ENCODE results near the gene MAB21L1. TPM values are rescaled to one million over a fixed set of nuclear protein-coding genes. Genes with fewer than 3 reads are reported as not detected.
A peak's percentile ranks its signal among the peaks of the same experiment; 100 is the strongest.

MAB21L1 gene
- not detected in 2 replicates for total RNA-seq

DNA sequence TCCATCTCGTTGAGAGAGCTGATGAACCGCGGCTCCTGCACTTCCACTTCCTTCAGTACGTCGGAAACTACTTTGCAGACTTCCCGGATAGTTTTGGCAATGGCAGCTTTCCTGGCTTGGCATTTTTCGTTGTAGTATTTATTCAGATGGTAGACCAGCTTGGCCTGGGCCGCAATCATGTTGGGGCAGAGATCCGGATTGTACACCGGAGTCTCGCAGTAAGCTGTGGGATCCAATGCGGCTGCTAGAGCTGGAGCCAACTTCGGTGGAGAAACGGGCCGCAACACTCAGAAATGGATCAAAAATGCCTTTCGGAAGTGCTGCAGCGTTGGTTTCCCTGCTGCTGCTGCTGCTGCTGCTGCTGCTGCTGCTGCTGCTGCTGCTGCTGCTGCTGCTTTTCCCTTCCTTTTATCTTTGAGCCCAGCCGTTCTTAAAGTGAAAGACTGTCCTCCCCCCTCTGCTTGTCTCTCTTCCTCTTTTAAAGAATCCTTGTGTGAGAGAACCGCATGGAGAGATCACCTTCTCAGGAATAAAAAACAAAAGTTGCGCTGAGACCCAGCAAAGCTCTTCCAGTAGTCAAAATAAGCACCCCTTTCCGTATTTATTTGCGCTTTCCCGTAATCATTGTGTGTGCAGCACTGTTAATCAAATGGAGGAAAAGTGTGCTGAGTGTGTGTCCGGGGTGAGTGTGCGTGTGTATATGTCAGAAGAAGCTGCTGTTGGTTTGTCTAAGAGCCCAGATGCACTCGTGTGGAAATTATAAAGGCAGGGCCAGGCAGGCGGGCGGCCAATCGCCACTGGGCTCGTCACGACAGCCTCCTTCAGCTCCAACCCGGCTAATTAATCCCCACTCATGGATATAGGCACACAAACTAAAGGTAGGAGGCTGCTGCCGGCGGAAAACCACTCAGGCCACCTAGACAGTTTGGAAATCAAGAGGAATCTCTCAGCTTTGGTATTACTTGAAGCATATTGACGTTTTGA, at the start of gene MAB21L1:
Gene MAB21L1 (minus strand): TSS at position 730 of the 984 bp plus-strand sequence. CDS start 551 bp downstream, at position 179.
- peak in 1 of 2 donors; percentile 4 for DNase-seq (ENCODE audit: low read depth in 2 of 2)

DNA sequence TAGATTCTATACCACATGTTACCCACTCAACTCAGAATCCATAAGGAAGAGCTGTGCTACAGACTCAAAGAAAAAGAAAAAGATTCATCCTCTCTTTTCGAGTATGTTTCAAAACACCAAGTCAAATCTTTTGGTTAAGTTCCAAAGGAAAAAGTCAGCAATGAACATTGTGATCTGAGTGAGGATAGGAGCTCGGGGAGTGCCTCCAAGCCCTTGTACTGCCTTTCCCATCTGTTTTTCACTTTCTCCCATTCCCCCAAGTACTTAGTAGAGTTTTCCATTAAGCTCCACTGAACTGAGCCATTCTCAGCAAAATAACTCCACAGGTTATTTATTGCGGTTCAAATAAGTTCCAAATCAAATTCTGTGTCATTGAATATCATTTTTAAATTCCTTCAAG, 47.7 kb upstream of the MAB21L1 start:
- DNase-seq (ENCODE audit: low read depth in 2 of 2), result no peak

DNA sequence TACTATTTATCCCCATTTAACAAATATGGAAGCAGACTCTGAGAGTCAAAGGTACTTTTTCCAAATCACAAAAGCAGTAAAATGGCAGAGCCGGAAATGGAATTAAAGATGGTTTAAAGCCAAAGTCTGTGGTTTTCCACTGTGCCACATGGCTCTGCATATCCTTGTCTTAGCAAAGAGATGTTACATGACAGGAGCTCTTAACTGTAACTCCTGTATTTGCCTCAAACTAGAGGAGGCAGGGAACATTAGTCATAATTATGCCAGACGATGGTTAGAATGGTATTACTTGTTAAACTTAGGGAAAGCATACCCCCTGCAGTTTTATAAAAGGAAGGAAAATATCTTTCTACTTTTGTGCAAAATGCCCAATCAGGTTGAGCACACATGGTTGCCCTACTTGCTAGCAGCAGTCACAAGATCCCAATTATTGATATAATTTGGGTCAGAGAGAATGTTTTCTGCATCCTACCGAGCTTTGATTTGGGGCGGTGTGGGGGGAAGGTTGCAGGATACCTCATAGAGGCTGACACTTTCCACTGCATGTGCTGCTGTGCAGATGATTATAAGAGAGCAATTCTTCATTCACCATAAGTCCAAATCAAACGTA, 42.0 kb upstream of the MAB21L1 start:
- no peak for DNase-seq (ENCODE audit: low read depth in 2 of 2)

DNA sequence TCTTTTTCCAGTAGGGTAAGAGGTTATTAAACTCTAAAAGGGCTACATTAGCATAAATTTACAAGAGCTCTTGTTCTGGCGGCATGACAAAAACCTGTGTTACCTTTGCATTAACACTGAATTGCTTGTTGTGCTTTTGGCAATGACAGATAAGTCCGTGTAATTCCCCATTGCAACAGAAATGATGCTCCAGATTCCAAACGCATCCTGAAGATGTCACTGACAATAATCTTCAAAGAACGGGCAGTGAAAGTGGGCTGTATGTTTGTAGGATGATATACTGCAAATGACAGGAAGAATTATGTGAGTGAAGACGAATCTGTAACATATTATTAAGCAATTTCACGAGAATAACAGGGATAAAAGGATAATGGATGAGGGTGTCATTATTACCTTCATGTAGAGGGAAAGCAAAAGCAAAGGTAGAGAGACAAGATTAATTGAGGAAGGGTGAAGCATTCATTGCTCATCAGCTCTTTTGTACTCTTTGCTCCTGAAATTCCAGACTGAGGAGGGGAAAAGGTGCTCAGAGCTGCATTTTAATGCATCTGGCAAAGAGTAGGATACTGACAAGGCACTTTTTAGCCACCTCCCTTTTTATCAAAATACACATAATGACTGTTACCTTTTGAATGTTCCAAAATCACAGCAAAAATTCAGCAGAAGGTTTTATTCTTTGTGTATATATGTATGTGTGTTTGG, 38.5 kb upstream of the MAB21L1 start:
- no peak for DNase-seq (ENCODE audit: low read depth in 2 of 2)

DNA sequence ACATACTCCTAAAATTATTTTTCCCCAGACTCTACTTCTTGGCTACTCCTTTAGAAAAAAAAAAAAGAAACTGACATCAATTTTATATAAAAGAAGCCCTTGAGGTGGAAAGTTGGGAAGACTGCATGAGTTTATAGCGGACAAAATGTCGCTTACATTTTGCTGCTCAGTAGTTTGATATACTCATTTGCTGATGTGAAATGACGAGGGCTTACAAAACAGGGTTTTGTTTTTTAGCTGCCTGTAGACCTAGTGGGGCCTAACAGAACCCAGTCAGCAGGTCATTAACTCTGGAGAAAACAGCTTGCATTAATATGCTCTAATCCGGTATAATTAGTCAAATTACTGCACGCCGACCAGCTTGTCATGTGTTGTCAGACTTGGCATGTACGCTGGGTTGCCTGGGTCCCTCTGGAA, 37.6 kb upstream of the MAB21L1 start:
- no peak for DNase-seq (ENCODE audit: low read depth in 2 of 2)

DNA sequence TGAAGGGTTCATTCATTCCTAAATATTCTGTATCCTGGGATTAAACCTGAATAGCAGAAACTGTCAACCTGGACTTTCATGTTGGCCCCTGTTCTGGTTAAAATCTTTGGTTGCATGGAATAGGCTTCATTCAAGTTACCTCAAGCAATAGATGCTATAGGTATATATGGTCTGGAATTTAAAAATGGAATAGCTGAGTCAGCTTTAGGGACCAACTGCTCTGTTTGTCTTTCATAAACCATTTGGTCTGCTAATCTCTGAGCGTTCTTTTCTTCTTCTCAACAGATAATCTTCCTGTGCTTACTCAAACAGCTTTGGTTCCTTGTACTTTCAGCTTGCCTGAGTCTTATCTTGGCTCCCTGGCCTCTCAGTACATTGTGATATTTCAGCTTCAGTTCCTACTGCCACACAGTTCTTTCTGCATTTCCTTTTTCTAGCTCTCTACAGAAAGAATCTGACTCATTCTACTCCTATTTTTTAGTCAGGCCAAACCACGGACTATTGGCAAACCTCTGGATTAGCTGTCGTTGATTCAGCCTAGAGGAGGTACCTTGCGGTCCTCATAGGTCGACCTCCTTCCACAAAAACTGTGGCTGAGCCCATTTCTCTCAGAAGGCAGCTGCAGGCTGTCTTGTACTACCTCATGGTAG, 35.9 kb upstream of the MAB21L1 start:
- no peak for DNase-seq (ENCODE audit: low read depth in 2 of 2)

DNA sequence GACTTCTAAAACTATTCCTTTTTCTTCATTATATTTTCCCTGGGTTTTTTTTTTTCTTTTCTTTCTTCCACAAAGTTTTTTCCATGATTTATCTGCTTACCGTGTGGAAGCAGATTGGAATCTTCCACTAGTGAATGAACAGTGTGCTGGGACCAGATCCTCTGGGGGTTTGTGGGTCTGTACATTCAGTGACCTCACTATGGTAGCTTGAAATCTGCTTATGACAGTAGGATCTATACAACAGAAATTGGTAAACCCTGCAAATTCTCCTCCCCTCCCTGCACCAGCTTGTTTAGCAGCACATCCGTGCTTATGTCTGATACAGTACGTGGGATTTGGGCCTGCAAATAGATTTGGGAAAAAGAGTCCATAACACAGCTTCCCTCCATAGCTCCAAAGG, 26.0 kb upstream of the MAB21L1 start:
- no peak for DNase-seq (ENCODE audit: low read depth in 2 of 2)

DNA sequence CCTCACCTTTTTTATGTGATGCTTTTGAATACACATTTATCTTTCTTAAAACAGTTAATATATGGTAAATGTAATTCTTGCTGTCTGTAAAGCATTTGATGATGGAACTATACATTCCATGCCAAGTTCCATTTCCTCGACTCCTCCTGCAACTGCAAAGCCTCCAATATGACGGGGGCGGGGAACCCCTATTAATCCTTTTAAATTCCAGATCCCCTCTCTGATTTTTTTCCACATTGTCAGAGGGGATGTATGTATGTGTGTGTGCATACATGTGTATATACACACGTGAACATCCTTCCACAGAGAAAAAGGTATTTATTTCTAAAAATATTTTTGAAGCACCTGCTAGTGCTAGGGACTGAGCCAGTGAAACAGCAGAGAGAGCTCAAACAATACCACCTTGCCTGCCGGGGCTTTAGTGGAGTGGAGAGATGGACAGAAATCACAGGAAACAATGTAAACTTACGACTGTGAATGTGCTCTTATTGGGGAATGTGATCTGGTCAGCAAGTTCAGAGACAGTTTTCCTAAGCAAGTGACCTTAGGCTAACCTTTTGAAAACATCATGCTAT, 25.3 kb upstream of the MAB21L1 start:
- DNase-seq (ENCODE audit: low read depth in 2 of 2), result no peak

DNA sequence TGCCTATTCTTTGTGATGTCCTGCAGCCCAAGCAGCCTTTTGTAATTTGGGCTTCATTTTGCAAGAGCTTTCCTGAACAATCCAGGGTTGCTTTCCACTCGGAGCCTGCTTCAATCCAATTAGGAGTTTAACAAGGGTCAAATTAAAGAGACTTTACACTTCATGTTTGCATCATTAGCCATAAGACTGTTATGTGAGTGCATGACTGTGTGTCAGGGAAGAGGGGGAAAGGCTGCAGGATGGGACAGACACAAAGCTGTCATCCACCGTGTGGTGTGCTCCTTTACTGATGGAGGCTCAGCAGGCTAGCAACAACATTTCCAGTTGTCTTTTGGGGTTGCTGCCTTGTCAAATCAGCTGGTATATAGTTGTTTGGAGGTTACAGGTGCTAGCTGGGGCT, 23.7 kb upstream of the MAB21L1 start:
- no peak for DNase-seq (ENCODE audit: low read depth in 2 of 2)

DNA sequence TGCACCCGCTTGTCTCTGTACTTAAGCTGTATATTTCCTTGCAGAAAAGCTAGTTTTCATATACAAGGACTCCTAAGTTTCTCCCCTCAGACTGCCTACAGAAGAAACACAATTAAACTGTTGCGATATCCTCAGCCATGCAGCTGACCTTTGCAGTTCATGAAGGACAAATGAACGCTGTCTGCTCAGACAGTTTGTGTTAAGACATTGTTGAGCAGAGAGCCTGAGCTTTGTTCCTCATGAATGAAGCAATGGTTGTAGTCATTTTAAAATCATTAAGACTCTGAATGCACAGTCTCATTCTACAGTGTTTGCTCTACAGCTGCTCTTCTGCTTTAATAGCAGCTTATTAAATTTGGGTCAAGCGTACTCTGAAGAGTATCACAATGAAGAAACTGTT, 23.2 kb upstream of the MAB21L1 start:
- no peak for DNase-seq (ENCODE audit: low read depth in 2 of 2)

DNA sequence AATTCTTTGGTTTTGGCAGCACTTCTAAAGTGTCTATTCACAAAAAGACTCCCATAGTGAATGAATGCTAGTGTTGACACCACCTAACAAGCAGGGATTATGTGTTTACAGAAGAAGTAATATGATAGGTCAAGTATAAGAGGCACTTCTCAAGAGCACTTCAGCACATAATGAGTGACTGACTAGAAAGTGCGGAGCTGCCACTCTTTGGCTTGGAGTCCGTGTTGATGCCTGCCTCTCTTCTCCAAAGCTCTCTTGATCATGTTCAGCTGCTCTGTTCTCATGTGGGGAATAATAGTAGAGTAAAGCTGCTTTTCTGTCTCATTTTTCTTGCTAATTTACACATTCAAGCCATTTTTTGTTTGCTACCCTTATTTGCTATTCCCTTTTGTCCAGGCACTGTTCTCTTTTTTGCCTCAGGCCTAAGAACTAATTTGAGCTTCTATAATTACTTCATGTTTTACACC, 22.7 kb upstream of the MAB21L1 start:
- DNase-seq (ENCODE audit: low read depth in 2 of 2), result no peak

DNA sequence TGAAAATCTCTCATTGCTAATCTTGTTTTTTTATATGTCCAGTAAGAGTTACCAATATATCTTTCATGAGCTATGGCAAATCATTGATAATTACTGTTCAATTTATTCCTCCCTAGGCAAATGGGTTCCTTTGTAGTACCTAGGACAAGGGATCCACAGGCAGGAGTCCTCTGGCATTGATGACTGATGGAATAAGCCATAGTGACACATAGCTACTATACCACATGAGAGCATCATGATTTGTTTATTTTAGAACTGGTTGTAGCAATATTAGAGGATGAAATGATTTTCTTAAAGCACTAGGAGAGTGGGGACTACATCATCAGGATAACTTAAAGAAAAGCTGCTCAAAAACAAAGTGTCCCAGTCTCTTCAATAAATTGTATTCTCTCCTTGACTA, 21.7 kb upstream of the MAB21L1 start:
- DNase-seq (ENCODE audit: low read depth in 2 of 2), result no peak

DNA sequence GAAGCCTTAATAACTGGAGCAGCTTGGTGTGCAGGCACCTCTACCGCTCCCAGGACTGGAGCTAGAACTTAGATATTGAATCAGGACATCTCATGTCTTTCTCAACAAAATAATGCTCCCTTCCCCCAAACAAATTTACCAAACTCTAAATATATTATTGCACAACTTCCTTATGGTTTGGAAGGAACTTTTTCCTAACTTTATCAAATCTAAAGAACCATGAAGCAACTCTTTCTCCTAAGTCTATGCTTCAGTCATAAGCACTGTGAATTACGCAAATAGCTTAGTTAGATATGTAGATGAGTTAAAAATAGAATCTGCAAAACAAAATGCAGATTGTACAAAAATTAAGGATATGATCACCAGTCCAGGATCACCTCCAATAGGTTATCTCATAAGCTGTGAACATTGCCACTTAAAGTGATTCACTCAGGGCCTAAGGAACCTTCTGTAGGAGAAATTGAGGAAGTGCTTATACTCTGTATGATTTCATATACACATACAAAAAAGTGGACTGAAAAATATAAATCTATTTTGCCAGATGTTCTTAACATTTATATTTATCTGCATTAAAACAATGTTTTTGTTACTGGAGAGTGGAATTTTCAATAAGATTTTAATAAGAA, 20.4 kb upstream of the MAB21L1 start:
- no peak for DNase-seq (ENCODE audit: low read depth in 2 of 2)

DNA sequence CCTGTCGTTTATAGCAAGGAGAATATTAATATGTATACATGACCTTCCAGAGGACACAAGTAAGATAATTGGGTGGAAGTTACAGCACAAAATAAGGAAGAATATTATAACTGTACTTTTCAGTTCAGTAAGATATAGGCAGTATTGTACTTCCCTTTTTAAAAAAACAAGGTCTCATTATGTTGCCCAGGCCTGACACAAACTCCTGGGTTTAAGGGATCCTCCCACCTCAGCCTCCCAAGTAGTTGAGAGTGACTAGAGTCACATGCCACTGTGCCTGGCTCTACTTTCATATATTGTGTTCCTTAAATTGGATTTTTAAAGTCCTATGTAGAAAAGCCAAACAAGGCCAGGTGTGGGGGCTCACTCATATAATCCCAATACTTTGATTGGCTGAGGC, 19.5 kb upstream of the MAB21L1 start:
- DNase-seq (ENCODE audit: low read depth in 2 of 2), result no peak

DNA sequence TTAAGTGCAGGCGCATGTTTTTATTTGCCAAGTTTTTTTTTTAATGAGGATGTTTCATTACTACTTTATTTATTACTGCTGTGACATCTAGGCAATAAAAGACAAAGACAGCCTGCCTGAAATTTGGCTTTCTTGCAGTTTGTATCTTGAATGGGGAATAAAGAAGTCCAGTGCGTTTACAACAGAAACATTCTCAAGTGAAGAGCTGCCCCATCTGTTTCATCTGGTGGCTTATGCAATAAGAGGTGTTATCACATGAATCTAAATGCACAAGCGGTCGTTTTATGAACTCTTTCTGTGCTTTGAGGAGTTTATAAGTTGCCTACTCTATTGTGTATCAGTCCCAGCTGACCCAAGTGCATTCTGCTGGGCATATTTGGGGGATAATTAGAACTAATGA, 12.6 kb upstream of the MAB21L1 start:
- no peak for DNase-seq (ENCODE audit: low read depth in 2 of 2)

DNA sequence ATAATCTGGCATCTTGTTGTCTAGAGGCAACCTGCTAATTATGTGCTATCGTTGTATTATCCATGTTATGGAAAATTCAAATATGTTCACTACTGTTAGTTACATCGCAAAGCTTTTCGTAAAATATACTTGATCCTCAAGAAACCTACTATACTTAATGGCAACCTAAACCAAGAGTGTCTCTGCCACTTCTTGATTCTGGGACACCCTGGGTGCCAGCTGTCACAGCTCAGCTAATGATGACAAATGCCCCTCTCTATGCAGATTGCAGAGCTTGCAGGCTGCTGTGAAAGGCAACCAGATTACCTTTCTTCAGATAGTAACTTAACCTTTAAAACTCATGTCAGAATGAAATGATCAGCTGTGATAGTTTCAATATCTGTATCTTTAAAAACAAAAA, 8.9 kb upstream of the MAB21L1 start:
- no peak for DNase-seq (ENCODE audit: low read depth in 2 of 2)

DNA sequence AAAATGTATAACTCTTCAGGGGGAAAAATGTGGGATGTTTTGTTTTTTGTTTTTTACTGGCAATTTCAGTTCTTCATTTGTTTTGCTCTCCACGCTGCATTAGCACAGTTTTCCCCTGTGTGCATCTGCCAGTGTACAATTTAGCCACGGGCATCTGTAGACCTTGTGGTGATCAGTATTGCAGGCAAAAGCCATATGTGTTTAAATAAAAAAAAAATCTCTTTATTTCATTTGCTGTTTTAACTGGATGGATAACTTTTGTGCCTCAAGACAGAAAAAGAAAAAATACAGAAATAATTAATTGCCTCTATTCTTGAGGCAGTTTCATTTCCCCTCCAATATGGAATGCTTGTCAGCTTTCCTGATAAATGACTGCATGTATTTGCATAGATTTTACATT, 7.9 kb upstream of the MAB21L1 start:
- DNase-seq (ENCODE audit: low read depth in 2 of 2), result no peak

DNA sequence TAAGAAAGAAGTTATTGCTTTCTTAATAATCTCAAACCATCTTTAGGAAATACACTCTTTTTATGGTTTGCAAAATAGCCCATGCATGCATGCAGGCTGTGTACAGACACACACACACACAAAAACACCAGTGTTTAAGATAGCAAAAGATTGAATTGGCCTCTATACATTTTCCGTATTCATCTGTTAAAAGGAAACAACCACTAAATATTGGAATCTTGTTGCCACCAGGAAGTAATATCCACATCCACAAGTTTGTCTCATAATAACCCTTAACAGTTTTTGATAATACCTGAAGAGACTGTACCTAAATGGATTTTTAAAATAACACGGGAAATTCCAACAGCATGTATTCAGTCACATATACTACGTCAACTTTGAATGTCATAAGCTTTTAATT, 7.3 kb upstream of the MAB21L1 start:
- DNase-seq (ENCODE audit: low read depth in 2 of 2), result no peak

DNA sequence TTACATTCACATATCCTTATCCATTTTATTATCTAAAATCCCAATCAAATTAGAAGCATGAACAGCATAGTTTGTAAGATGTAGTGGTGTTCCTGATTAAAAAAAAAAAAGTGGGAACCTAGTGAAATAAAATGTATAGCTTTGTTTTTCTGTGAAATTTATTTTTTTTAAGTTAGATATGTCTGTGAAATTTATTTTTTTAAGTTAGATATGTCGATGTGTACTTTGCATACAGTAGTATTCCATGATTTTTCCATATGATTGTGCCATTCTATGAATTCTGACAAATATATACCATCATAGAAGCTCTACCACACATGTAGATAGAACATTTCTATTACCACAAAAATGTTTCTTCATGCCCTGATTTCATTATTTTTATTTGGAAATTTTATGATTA, 6.0 kb upstream of the MAB21L1 start:
- no peak for DNase-seq (ENCODE audit: low read depth in 2 of 2)

DNA sequence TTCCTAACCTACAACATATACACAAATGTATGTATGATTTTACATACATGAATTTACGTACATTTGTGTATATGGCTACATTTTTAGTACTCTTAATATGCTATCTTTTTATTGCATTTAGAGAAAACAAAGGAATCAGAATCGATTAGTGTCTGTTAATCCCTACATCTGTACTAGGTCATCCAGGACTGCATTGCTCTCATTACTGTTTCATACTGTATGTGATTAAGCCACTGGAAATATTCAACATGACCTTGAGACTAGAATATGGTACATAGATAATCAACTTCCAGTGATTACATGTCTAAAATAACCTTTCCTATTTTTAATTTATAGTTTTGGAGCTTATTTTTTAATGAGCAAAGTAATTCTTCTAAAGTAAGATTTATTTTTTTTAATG, 5.3 kb upstream of the MAB21L1 start:
- no peak for DNase-seq (ENCODE audit: low read depth in 2 of 2)

DNA sequence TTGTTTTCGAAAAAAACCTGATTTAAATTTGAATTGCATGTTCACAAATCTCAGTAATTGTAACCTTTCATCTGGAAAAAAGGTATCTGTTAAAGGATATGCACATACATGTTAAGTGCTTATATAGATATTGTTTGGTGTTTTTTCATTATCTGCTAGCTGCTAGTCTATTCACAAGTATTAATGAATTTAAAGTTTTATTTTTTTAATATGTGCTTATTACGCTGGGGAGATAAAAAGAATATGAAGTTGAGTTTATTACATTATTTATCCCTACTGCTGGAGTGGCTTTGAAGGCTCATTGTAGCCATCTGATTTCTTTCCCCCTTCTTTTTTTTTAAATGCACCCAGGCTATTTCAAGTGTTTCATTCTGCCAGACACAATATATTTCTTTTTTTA, 3.9 kb upstream of the MAB21L1 start:
- DNase-seq (ENCODE audit: low read depth in 2 of 2), result no peak

Measured in dermis microvascular lymphatic vessel endothelial cell (primary cell).